ENCODE data around the gene PRKCH.

DNA sequence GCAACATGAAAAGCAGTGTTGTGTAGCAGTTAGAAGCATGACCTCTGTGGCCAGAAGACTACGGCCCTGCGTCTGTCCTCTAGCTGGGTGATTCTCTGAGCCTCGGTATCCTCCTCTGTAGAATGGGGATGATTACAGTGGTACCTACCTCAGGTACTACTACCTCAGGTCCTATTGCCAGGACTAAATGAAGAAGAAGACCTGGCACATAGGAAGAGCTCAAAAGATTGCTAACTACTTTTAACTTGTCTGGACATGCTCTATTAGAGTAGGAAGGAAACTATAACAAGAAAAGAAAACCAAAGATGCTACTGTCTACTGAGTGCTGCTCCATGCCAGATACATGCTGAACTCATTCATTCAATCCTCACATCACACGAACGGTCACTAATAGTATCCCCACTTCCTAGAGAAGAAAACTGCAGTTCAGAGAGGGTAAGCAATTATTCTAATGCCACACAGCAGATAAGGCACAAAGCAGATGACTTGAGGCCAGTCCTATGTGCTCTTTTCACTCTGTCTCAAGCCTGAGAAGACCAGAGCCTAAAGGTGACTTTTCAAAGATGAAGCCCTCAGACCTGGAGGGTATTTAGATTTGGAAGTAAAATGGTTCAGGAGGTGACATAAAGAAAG, 265.8 kb downstream of the PRKCH start:
- no peak for TF ChIP-seq POLR2A (IDR thresholded peaks at IDR 0.05)
- TF ChIP-seq, protein P1, sequence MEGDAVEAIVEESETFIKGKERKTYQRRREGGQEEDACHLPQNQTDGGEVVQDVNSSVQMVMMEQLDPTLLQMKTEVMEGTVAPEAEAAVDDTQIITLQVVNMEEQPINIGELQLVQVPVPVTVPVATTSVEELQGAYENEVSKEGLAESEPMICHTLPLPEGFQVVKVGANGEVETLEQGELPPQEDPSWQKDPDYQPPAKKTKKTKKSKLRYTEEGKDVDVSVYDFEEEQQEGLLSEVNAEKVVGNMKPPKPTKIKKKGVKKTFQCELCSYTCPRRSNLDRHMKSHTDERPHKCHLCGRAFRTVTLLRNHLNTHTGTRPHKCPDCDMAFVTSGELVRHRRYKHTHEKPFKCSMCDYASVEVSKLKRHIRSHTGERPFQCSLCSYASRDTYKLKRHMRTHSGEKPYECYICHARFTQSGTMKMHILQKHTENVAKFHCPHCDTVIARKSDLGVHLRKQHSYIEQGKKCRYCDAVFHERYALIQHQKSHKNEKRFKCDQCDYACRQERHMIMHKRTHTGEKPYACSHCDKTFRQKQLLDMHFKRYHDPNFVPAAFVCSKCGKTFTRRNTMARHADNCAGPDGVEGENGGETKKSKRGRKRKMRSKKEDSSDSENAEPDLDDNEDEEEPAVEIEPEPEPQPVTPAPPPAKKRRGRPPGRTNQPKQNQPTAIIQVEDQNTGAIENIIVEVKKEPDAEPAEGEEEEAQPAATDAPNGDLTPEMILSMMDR (IDR thresholded peaks at IDR 0.05) = no peak

Measured in esophagus squamous epithelium (tissue), 4 donors.